ENCODE data around the gene ELOVL6. TPM values are rescaled to one million over a fixed set of nuclear protein-coding genes. Genes with fewer than 3 reads are reported as not detected.
"Not testable (repeated sequence)": the region's sequence is repeated elsewhere in the genome, so short reads cannot be mapped to it uniquely, and the experiment has no call there.

The ELOVL6 gene
- total RNA-seq, 2 donors from 2014 or later = 6.1 to 6.8 TPM

- no peak for DNase-seq (ENCODE audit: low spot score)
- intact Hi-C loops (cut with DNase I) = loop anchor here in 1 of 2 donors (10.0 kb wide), 2 partner anchors 145 to 995 kb away; no protein-coding TSS in a partner anchor
Measured at GRCh38 chr4:110059556-110060191, 138.7 kb downstream of the ELOVL6 start.

GRCh38 chr4:110058677-110059076 lies 139.7 kb downstream of the ELOVL6 start:
- intact Hi-C loops (cut with DNase I) = loop anchor here in 1 of 2 donors (10.0 kb wide), 1 partner anchor 146 kb away; no protein-coding TSS in a partner anchor

DNA sequence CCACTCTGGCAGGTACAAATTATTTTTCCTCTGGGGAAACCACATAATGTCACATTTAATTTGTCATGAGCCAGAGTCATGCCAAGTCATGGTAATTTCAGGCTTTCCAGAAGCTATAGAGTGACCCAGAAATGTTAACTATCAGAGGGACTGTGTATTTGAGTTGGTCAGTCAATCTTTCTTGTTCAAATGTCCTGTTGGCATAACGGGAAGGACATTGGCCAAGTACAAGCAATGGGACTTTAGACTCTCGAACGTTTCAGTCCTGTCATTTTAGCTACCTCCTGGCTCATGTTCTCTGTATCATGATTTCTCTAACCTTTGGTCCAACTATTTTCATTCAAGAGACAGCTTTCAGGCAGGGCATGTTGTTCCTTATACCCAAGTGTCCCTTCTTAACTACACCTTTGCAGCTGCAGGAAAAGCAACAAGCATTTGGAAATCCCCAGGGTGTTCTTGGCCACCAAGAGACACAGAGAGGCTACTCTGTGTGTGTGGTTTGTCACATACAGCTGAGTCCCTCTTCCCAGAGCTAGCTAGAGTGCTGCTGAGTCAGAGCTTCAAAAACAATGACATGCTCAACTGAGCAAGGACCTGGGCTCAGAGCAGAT lies 143.2 kb downstream of the ELOVL6 start:
- no peak for DNase-seq (ENCODE audit: low spot score)
- intact Hi-C loops (cut with DNase I) = loop anchor here in 1 of 2 donors (10.0 kb wide), 1 partner anchor 150 kb away; no protein-coding TSS in a partner anchor

More at GRCh38 chr4:110058677-110059076, 139.7 kb downstream of the ELOVL6 start:
- DNase-seq (ENCODE audit: low spot score) = no peak

DNA sequence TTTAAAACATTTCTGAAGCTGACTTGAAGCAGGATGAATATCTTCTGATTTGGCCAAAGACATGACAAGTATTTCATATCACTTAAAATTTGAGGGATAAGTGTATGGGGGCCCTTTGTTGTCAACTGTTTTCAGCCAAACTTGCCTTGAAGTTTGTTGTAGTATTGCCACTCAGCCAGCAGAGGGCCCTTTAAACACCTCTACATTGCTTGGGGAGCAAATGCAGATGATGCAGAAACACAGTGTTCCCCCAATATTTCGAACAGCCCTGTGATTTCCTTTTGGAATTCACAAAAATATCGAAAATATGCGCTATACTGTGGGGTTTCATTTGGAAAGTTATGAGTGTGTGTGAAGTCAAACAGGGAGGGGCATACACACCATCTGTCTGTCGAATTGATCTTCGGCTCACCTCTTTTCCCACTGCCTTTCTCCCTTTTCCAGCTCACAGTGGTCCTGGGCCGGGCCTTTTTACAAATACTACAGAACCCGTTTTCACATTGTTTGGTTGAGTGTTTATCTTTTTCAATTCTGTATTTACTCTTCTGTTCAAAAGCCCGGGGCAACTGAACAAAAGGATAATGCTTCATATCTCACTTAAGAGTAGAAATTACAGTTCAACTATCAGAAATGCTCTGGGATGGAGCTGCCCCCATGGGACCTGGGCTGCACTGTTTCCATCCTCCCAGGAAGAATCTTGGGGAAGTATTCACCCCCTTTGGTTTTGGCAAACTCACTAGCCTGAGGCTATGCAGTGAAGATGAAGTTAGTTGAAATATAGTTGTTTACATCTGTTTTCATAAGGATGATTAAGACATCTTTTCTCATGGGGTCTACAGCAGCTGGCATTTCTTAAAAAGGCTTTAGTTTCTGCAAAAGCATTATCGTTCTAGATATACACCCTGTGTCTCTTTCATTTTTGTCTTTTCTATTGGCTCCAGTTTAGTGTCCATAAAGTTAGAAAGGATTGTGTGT lies 148.2 kb downstream of the ELOVL6 start:
- intact Hi-C loops (cut with DNase I) = loop anchor here (5.0 to 10.0 kb wide), 2 partner anchors 155 to 162 kb away; no protein-coding TSS in a partner anchor
- no peak for DNase-seq (ENCODE audit: low spot score)

- intact Hi-C loops (cut with DNase I) = loop anchor here in 1 of 2 donors (5.0 kb wide), 1 partner anchor 166 kb away; no protein-coding TSS in a partner anchor
- DNase-seq (ENCODE audit: low spot score) = no peak
Measured at GRCh38 chr4:110046588-110047049, 151.8 kb downstream of the ELOVL6 start.

DNA sequence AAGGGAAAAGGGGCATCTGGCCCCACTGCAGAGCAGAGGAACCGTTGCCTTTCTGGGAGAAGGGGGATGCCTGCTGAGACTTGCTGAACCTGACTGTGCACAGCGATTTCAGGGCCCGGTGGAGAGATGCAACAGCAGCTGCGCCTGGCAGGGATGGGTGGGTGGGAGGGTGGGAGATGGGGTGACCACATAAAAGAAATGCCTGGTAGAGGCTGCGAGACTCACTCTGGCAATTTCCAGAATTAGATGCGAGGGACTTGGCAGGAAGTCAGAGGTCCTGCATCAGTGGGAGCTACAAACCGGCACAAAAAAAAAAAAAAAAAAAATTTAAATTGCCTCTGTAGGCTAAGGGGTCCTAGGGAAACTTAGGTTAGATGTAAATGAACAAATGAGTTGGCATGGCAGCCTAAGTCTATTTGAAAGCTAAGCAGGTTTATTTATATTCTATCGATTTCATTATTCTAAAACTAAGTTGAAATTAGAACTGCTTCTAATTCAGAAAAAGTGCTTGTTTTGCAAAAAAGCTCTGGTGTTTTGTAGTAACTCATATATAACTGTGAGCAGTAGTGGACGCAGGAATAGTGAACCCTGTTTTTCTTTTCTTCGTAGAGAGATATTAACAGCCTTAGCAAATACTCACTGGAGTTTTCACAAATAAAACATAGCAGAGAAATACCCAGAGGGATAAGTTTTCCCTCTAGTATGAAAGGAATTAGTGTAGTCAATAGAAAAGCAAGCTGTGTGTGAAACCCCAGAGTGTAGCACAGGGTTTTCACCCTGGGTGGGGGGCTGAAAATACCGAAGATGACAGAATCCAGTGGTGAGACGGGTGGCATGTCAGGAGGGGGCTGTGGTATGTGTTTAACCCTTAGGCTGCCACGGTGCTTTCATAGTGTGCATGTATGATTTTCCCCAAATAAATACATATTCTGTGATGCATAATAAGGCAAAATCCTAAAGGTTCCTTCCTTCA lies 155.6 kb downstream of the ELOVL6 start:
- intact Hi-C loops (cut with DNase I) = no loop called here
- DNase-seq (ENCODE audit: low spot score) = no peak

- intact Hi-C loops (cut with DNase I) = no loop called here
Measured at GRCh38 chr4:110041735-110042134, 156.7 kb downstream of the ELOVL6 start.

DNA sequence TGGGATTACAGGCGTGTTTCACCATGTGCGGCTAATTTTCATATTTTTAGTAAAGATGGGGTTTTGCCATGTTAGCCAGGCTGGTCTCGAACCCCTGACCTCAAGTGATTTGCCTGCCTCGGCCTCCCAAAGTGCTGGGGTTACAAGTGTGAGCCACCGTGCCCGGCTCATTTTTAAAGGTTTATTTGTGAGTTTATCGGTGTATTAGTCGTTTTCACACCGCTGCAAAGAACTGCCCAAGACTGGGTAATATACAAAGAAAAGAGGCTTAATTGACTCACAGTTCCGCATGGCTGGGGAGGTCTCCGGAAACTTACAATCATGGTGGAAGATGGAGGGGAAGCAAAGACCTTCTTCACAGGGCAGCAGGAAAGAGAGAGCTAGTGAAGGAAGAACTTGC lies 159.3 kb downstream of the ELOVL6 start:
- intact Hi-C loops (cut with DNase I); DNase-seq (ENCODE audit: low spot score): not testable (repeated sequence)

More at GRCh38 chr4:110041735-110042134, 156.7 kb downstream of the ELOVL6 start:
- no peak for DNase-seq (ENCODE audit: low spot score)

- DNase-seq (ENCODE audit: low spot score) = no peak
- intact Hi-C loops (cut with DNase I) = no loop called here
Measured at GRCh38 chr4:110034026-110034393, 164.4 kb downstream of the ELOVL6 start.

GRCh38 chr4:110033355-110034025 lies 164.9 kb downstream of the ELOVL6 start:
- DNase-seq (ENCODE audit: low spot score) = no peak
- intact Hi-C loops (cut with DNase I) = no loop called here

- intact Hi-C loops (cut with DNase I) = no loop called here
- DNase-seq (ENCODE audit: low spot score) = no peak
Measured at GRCh38 chr4:110032603-110033002, 165.8 kb downstream of the ELOVL6 start.

DNA sequence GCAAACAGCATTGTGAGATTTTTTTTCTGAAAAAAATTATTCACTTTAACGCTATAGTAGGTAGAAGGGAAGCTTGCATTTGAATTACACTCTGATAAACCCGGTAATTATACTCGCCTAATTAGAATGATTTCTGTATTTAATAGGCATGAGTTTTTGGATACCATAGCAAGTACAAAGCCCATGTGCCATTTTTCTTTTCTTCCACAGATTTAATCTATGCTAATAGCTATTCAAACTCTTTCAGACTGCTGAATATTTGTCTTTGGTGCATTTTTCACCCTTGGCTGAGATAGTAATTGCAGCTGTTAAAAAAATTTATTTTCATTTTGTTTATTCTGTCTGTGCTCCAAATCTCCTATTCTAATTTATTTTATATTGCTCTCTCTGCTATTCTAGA lies 172.7 kb downstream of the ELOVL6 start:
- DNase-seq (ENCODE audit: low spot score) = no peak
- intact Hi-C loops (cut with DNase I) = no loop called here

DNA sequence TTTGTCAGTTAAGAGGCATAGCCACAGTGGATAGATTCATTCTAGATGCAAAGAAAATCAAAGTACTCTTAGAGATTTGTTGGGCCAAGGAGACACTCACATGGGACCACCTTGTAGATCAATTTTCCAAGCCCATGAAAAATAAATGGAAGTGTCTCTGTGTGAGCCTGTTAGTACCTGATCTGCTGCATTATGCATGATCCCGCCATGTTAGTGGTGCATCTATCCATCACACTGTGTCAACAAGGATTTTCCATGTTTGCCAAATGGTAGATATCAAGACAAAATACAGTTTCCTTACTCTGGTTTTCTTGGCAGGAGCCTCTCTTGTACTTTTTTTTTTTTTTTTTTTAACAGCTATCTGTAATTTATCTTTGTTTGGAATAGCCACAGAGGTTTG lies 173.4 kb downstream of the ELOVL6 start:
- intact Hi-C loops (cut with DNase I) = no loop called here
- no peak for DNase-seq (ENCODE audit: low spot score)

GRCh38 chr4:110022457-110022856 lies 176.0 kb downstream of the ELOVL6 start:
- intact Hi-C loops (cut with DNase I) = no loop called here
- no peak for DNase-seq (ENCODE audit: low spot score)

DNA sequence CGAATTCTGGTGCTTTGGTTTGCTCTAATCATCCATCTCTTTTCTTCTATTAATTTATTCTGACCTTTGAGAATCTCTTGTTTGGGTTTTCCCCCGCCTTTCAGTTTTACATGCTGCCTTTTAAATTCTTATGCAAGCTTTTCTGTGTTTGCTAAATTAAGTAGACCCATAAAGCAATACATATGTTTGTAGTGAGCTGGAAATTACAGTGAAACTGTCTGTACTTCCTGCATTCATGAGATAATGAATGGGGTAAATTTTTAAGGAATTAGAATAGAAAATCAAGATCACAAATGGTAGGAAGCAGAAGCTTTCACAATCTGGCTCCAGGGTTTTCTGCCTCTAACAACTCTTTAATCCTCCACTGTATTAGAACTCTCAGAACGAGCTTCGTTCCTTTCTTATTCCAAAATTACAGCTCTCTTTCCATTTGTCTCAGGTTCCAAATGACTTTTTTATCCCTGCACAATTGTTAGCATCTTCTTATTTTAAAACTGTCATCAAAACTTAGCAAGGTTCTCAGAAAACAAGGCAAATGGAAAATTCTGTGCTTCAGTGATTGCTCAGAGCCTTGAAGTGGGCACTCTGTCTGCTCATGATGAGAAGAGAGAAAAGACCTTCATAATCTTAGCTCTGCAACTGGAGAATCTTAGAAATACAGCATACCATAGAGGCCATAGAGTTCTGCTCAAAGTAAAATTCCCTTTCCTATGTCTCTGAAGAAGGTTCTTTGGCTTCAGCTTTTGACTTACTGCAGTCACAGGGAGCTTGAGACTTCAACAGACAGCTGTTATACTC lies 177.6 kb downstream of the ELOVL6 start:
- DNase-seq (ENCODE audit: low spot score) = no peak
- intact Hi-C loops (cut with DNase I) = no loop called here

DNA sequence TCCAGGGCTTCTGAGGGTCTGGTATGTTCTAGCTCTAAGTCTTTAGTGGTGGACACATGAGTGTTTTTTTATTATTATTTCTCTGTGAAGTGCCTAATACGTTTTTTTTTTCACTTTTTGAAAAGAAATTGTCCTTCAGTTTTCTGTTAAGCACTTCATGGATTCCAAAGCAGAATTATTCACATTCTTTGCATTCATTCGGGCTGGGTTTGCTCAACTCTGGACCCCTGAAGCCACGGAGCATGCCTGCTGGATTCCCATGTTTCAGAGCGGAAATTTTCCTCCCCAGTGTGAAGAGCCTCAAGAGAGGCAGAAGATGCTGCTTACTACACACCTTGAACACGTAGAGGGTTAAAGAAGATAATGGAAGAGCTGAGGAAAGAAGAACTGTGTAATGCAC lies 178.3 kb downstream of the ELOVL6 start:
- intact Hi-C loops (cut with DNase I) = no loop called here
- DNase-seq (ENCODE audit: low spot score) = no peak

DNA sequence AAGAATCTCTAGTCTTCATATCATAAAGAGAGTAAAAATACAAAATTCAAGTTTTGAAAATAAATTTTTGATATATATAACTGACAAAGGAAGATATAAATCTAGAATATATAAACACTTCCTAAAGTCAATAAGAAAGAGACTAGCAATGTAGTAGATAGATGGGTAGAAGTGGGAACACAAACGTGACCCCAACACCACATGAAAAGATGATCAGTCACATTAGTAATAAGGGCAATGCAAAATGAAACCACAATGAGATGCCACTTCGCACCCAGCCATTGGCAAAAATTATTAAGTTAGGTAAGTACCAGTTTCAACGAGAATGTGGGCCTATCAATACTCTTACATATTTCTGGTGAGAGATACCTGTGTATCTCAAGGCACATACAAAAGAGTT lies 179.3 kb downstream of the ELOVL6 start:
- DNase-seq (ENCODE audit: low spot score) = no peak
- intact Hi-C loops (cut with DNase I) = no loop called here
